G401 (cell line): ENCODE data around the gene CD69. TPM values are rescaled to one million over a fixed set of nuclear protein-coding genes. Genes with fewer than 3 reads are reported as not detected.

Source experiments
- total RNA-seq: library from RNA; depleted of rRNA; stranded (reverse); fragments of >200 nt; shearing (Covaris generic); gene quantifications from 2 replicates; pipeline ENCODE4 v1.2.3, GENCODE V29; 2014; rRNA removed

CD69 gene
- total RNA-seq, 1 experiment from 2014 or later = not detected

Other genes starting within 250 kb of the CD69 start
- not detected in 2 replicates for gene KLRB1, start 153.0 kb downstream of the CD69 start, total RNA-seq
- gene CLEC2D, start 91.2 kb downstream of the CD69 start, total RNA-seq = 0.20 and 4.3 TPM in 2 replicates
- not detected in 2 replicates for gene CLECL1, start 27.8 kb downstream of the CD69 start, total RNA-seq
- gene KLRF1, start 66.6 kb upstream of the CD69 start, total RNA-seq = not detected in 2 replicates
- gene CLEC2B, start 108.5 kb upstream of the CD69 start, total RNA-seq = not detected in 2 replicates
- not detected in 2 replicates for gene KLRF2, start 120.6 kb upstream of the CD69 start, total RNA-seq
- gene CLEC2A, start 171.5 kb upstream of the CD69 start, total RNA-seq = not detected in 2 replicates
- gene CLEC12A, start 210.5 kb upstream of the CD69 start, total RNA-seq = not detected in 2 replicates
- not detected in 2 replicates for gene CLEC1B, start 238.2 kb upstream of the CD69 start, total RNA-seq
- gene CLEC12B, start 249.7 kb upstream of the CD69 start, total RNA-seq = not detected in 2 replicates